Measurements from ENCODE around the gene SPCS2.

DNA sequence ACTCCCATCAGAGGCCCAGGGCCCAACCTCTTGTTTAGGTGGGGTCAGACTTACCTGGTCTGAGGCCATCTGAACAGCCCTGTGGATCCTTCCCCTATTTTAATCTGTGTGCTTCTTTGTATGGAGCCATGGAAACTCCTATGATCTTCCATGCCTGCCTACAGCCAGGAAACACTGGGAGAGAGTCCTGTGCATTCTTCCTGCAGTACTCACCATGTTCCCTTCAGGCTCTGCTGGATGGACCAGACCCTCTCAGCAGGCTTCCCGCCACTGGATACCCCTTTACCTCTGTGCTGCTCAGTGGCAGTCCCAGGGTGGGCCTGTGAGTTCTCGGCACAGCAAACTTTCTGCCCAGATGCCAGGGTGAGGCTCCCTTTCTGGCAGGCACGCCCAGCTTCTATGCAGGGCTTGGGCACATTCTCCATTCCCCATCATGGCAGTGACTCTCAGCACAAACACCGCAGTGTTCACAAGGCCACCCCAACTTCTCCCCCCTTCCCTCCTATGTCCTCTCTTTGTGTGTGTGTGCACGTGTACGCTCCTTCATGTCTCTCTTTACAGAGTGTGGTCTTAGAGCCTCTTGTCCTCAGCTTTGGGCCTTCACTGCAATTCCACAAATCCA, 74.5 kb downstream of the SPCS2 start:
- TF ChIP-seq, protein P1, sequence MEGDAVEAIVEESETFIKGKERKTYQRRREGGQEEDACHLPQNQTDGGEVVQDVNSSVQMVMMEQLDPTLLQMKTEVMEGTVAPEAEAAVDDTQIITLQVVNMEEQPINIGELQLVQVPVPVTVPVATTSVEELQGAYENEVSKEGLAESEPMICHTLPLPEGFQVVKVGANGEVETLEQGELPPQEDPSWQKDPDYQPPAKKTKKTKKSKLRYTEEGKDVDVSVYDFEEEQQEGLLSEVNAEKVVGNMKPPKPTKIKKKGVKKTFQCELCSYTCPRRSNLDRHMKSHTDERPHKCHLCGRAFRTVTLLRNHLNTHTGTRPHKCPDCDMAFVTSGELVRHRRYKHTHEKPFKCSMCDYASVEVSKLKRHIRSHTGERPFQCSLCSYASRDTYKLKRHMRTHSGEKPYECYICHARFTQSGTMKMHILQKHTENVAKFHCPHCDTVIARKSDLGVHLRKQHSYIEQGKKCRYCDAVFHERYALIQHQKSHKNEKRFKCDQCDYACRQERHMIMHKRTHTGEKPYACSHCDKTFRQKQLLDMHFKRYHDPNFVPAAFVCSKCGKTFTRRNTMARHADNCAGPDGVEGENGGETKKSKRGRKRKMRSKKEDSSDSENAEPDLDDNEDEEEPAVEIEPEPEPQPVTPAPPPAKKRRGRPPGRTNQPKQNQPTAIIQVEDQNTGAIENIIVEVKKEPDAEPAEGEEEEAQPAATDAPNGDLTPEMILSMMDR (IDR thresholded peaks at IDR 0.05) = no peak
- TF ChIP-seq, protein P2, sequence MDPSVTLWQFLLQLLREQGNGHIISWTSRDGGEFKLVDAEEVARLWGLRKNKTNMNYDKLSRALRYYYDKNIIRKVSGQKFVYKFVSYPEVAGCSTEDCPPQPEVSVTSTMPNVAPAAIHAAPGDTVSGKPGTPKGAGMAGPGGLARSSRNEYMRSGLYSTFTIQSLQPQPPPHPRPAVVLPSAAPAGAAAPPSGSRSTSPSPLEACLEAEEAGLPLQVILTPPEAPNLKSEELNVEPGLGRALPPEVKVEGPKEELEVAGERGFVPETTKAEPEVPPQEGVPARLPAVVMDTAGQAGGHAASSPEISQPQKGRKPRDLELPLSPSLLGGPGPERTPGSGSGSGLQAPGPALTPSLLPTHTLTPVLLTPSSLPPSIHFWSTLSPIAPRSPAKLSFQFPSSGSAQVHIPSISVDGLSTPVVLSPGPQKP (IDR thresholded peaks at IDR 0.05; ENCODE audit: low read depth, low read length) = no peak
- TF ChIP-seq HOXA7 (CRISPR knock-in tag; IDR thresholded peaks at IDR 0.05) = no peak
